Measurements from ENCODE around the gene OPCML. TPM values are rescaled to one million over a fixed set of nuclear protein-coding genes. Genes with fewer than 3 reads are reported as not detected.

The OPCML gene
- total and polyA plus RNA-seq, 4 donors: under 0.01 to 0.01 TPM; not detected in 2

DNA sequence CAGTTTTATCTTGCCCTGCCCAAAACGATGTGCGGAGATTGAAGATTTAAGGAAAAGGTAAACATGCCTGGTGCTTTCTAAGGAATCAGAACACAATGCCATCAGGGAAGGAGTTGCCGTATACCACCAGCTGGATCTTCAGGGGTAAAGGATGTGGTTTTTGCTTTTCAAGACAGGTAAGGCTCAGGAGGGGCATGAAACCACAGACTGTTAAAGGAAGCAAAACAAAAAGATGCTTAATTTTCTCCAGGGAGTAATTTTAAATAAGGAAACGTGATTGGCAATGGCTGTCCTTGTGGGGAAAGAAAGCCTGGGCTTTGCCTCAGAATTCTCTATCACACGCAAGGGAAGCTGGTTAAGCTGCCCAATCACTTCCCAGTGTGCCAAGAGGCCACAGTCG is 655.6 kb downstream of the OPCML start:
- no peak overlapping the region for H3K4me3 ChIP-seq (ENCODE audit: low read depth in 1 of 3, low read length in 3 of 3)
- no peak overlapping the region for H3K9ac ChIP-seq (ENCODE audit: low read depth in 1 of 2, low read length in 2 of 2)
- H3K36me3 ChIP-seq (ENCODE audit: control insufficient read depth in 4 of 4, insufficient read depth in 3 of 4, low read depth in 1 of 4, low read length in 3 of 4): no peaks in the 10 kb centered on the region
- no peak for DNase-seq (ENCODE audit: low spot score)
- no peak overlapping the region for H3K27ac ChIP-seq (ENCODE audit: low read depth in 1 of 2, low read length in 2 of 2)
- H3K27me3 ChIP-seq (ENCODE audit: control insufficient read depth in 4 of 4, insufficient read depth in 4 of 4, low read length in 3 of 4): no peaks in the 10 kb centered on the region
- no peaks in the 10 kb centered on the region for H3K9me3 ChIP-seq (ENCODE audit: control insufficient read depth in 4 of 4, low read length in 3 of 4)
- no peak for TF ChIP-seq GABPA (IDR thresholded peaks at IDR 0.05 in 1 of 2, conservative IDR thresholded peaks at IDR 0.05 in 1 of 2)
- no peak for TF ChIP-seq RXRA (IDR thresholded peaks at IDR 0.05)
- TF ChIP-seq RAD21 (IDR thresholded peaks at IDR 0.05): no peak
- no peak for TF ChIP-seq SP1 (IDR thresholded peaks at IDR 0.05)
- no peak for TF ChIP-seq TAF1 (conservative IDR thresholded peaks at IDR 0.05)
- TF ChIP-seq EGR1 (IDR thresholded peaks at IDR 0.05; ENCODE audit: low read depth in 2 of 2): no peak
- TF ChIP-seq, protein P1, sequence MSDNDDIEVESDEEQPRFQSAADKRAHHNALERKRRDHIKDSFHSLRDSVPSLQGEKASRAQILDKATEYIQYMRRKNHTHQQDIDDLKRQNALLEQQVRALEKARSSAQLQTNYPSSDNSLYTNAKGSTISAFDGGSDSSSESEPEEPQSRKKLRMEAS (IDR thresholded peaks at IDR 0.05): no peak
- H3K4me1 ChIP-seq (ENCODE audit: control insufficient read depth in 4 of 4, insufficient read depth in 4 of 4, low read length in 3 of 4): no peaks in the 10 kb centered on the region
- 82% methylated on average over 6 of the region's 6 CpGs for WGBS

DNA sequence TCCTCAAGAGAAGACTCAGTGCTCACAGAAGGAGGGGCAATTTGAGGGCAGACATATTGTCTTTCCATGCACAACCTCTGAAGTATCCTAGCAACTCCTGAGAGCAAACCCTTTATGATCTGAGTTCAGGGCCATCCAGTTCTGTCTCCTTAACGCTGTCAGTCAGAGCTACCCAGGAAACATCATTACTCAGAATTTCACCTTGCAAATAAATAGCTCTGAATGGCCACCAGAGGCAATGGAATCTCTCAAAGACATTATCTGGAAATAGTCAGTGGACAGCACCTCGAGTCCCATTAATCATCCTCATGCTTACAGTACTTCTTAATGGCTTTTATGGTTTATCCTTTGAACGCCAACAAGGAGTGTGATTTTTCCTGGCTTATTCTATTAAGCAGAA is 656.1 kb downstream of the OPCML start:
- DNase-seq (ENCODE audit: low spot score): no peak
- Histone ChIP-seq H3K36me3 (ENCODE audit: control insufficient read depth in 4 of 4, insufficient read depth in 3 of 4, low read depth in 1 of 4, low read length in 3 of 4) (no peaks in the 10 kb centered on the region), H3K27ac (ENCODE audit: low read depth in 1 of 2, low read length in 2 of 2) (no peak overlapping the region), H3K9me3 (ENCODE audit: control insufficient read depth in 4 of 4, low read length in 3 of 4) (no peaks in the 10 kb centered on the region), H3K27me3 (ENCODE audit: control insufficient read depth in 4 of 4, insufficient read depth in 4 of 4, low read length in 3 of 4) (no peaks in the 10 kb centered on the region), H3K9ac (ENCODE audit: low read depth in 1 of 2, low read length in 2 of 2) (no peak overlapping the region), H3K4me1 (ENCODE audit: control insufficient read depth in 4 of 4, insufficient read depth in 4 of 4, low read length in 3 of 4) (no peaks in the 10 kb centered on the region), H3K4me3 (ENCODE audit: low read depth in 1 of 3, low read length in 3 of 3) (no peak overlapping the region)
- 79% methylated on average over 3 of the region's 3 CpGs for WGBS
- TF ChIP-seq, protein P1 (IDR thresholded peaks at IDR 0.05): no peak
- TF ChIP-seq, protein P2, sequence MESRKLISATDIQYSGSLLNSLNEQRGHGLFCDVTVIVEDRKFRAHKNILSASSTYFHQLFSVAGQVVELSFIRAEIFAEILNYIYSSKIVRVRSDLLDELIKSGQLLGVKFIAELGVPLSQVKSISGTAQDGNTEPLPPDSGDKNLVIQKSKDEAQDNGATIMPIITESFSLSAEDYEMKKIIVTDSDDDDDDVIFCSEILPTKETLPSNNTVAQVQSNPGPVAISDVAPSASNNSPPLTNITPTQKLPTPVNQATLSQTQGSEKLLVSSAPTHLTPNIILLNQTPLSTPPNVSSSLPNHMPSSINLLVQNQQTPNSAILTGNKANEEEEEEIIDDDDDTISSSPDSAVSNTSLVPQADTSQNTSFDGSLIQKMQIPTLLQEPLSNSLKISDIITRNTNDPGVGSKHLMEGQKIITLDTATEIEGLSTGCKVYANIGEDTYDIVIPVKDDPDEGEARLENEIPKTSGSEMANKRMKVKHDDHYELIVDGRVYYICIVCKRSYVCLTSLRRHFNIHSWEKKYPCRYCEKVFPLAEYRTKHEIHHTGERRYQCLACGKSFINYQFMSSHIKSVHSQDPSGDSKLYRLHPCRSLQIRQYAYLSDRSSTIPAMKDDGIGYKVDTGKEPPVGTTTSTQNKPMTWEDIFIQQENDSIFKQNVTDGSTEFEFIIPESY (IDR thresholded peaks at IDR 0.05): no peak
- TF ChIP-seq, protein P3, sequence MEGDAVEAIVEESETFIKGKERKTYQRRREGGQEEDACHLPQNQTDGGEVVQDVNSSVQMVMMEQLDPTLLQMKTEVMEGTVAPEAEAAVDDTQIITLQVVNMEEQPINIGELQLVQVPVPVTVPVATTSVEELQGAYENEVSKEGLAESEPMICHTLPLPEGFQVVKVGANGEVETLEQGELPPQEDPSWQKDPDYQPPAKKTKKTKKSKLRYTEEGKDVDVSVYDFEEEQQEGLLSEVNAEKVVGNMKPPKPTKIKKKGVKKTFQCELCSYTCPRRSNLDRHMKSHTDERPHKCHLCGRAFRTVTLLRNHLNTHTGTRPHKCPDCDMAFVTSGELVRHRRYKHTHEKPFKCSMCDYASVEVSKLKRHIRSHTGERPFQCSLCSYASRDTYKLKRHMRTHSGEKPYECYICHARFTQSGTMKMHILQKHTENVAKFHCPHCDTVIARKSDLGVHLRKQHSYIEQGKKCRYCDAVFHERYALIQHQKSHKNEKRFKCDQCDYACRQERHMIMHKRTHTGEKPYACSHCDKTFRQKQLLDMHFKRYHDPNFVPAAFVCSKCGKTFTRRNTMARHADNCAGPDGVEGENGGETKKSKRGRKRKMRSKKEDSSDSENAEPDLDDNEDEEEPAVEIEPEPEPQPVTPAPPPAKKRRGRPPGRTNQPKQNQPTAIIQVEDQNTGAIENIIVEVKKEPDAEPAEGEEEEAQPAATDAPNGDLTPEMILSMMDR (IDR thresholded peaks at IDR 0.05; ENCODE audit: low read depth, low read length, missing input control): no peak
- no peak for TF ChIP-seq TAF1 (conservative IDR thresholded peaks at IDR 0.05)
- no peak for TF ChIP-seq FOXA1 (IDR thresholded peaks at IDR 0.05)
- TF ChIP-seq SP1 (IDR thresholded peaks at IDR 0.05): no peak

DNA sequence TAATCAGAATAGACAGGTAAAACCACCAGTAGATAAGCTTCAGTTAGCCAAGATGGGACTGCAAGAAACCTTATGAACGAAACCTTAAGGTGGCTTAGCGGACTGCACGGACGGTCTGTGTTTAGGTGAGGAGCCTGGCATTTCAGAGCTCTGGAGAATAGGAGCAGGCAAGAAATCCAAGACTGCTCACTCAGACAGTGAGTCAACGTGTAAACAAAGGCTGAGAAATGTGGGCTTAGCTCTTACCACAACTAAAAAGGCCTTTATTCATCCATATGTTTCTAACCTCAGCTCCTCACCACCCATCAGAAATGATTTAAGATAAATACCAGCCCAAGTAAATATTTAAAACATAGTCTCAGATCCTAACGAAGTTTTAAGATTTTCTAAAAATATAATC is 657.7 kb downstream of the OPCML start:
- TF ChIP-seq JUND (IDR thresholded peaks at IDR 0.05) (no peak), RXRA (IDR thresholded peaks at IDR 0.05) (no peak), TAF1 (conservative IDR thresholded peaks at IDR 0.05) (no peak), EGR1 (IDR thresholded peaks at IDR 0.05; ENCODE audit: low read depth in 2 of 2) (no peak), FOXA1 (IDR thresholded peaks at IDR 0.05) (no peak), HNF4A (conservative IDR thresholded peaks at IDR 0.05) (no peak)
- TF ChIP-seq, protein P3 (IDR thresholded peaks at IDR 0.05; ENCODE audit: low read depth, low read length, missing input control): no peak
- TF ChIP-seq, protein P4, sequence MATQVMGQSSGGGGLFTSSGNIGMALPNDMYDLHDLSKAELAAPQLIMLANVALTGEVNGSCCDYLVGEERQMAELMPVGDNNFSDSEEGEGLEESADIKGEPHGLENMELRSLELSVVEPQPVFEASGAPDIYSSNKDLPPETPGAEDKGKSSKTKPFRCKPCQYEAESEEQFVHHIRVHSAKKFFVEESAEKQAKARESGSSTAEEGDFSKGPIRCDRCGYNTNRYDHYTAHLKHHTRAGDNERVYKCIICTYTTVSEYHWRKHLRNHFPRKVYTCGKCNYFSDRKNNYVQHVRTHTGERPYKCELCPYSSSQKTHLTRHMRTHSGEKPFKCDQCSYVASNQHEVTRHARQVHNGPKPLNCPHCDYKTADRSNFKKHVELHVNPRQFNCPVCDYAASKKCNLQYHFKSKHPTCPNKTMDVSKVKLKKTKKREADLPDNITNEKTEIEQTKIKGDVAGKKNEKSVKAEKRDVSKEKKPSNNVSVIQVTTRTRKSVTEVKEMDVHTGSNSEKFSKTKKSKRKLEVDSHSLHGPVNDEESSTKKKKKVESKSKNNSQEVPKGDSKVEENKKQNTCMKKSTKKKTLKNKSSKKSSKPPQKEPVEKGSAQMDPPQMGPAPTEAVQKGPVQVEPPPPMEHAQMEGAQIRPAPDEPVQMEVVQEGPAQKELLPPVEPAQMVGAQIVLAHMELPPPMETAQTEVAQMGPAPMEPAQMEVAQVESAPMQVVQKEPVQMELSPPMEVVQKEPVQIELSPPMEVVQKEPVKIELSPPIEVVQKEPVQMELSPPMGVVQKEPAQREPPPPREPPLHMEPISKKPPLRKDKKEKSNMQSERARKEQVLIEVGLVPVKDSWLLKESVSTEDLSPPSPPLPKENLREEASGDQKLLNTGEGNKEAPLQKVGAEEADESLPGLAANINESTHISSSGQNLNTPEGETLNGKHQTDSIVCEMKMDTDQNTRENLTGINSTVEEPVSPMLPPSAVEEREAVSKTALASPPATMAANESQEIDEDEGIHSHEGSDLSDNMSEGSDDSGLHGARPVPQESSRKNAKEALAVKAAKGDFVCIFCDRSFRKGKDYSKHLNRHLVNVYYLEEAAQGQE (IDR thresholded peaks at IDR 0.05): no peak
- TF ChIP-seq, protein P2 (IDR thresholded peaks at IDR 0.05): no peak
- Histone ChIP-seq H3K9ac (ENCODE audit: low read depth in 1 of 2, low read length in 2 of 2) (no peak overlapping the region), H3K27ac (ENCODE audit: low read depth in 1 of 2, low read length in 2 of 2) (no peak overlapping the region), H3K36me3 (ENCODE audit: control insufficient read depth in 4 of 4, insufficient read depth in 3 of 4, low read depth in 1 of 4, low read length in 3 of 4) (no peaks in the 10 kb centered on the region), H3K4me3 (ENCODE audit: low read depth in 1 of 3, low read length in 3 of 3) (no peak overlapping the region), H3K4me1 (ENCODE audit: control insufficient read depth in 4 of 4, insufficient read depth in 4 of 4, low read length in 3 of 4) (no peaks in the 10 kb centered on the region), H3K27me3 (ENCODE audit: control insufficient read depth in 4 of 4, insufficient read depth in 4 of 4, low read length in 3 of 4) (no peaks in the 10 kb centered on the region), H3K9me3 (ENCODE audit: control insufficient read depth in 4 of 4, low read length in 3 of 4) (no peaks in the 10 kb centered on the region)
- WGBS: 77% methylated on average over 6 of the region's 6 CpGs
- DNase-seq (ENCODE audit: low spot score): no peak
